Endodermal cell (in vitro differentiated cells): ENCODE results near the gene AKR1E2. TPM values are rescaled to one million over a fixed set of nuclear protein-coding genes. Genes with fewer than 3 reads are reported as not detected.

Experiments used
- DNase-seq: peaks from one replicate; pipeline ENCODE4 v3.0.0-alpha.2; 2017
- H3K27ac ChIP-seq: 2 replicates; pipeline ENCODE4 v1.5.1; 2013; ENCODE audit warnings: mild to moderate bottlenecking, low read depth, low read length, moderate library complexity
- H3K27me3 ChIP-seq: 2 replicates; pipeline ENCODE4 v1.6.1; 2013; ENCODE audit warnings: mild to moderate bottlenecking, low read length, moderate library complexity; ENCODE audit not compliant: insufficient read depth, control insufficient read depth, poor library complexity, severe bottlenecking
- H3K36me3 ChIP-seq: 2 replicates; pipeline ENCODE4 v1.7.0; 2013; ENCODE audit warnings: mild to moderate bottlenecking, low read length, moderate library complexity; ENCODE audit not compliant: control insufficient read depth, insufficient read depth
- H3K4me1 ChIP-seq: one replicate; pipeline ENCODE4 v1.7.0; 2013; ENCODE audit warnings: low read length; ENCODE audit not compliant: control insufficient read depth, insufficient read depth
- H3K4me3 ChIP-seq: 2 replicates; pipeline ENCODE4 v1.5.1; 2013; ENCODE audit warnings: mild to moderate bottlenecking, low read length, moderate library complexity
- H3K9ac ChIP-seq: 2 replicates; pipeline ENCODE4 v1.6.1; 2013; ENCODE audit warnings: mild to moderate bottlenecking, low read length, moderate library complexity; ENCODE audit not compliant: poor library complexity, severe bottlenecking; ENCODE audit errors: extremely low read depth
- H3K9me3 ChIP-seq: 2 replicates; pipeline ENCODE4 v1.6.1; 2013; ENCODE audit warnings: mild to moderate bottlenecking, low read length, moderate library complexity; ENCODE audit not compliant: control insufficient read depth
- H3K27ac Mint-ChIP-seq: 2 replicates; pipeline ENCODE4 v1.8.0; 2020; ENCODE audit warnings: mixed read lengths
- H3K27me3 Mint-ChIP-seq: 2 replicates; pipeline ENCODE4 v1.8.0; 2021; ENCODE audit warnings: mild to moderate bottlenecking, mixed read lengths; ENCODE audit not compliant: insufficient read depth
- H3K36me3 Mint-ChIP-seq: 2 replicates; pipeline ENCODE4 v1.8.0; 2020; ENCODE audit warnings: low read depth, mixed read lengths
- H3K4me1 Mint-ChIP-seq: 2 replicates; pipeline ENCODE4 v1.8.0; 2020; ENCODE audit warnings: mixed read lengths
- H3K4me3 Mint-ChIP-seq: 2 replicates; pipeline ENCODE4 v1.8.0; 2020; ENCODE audit warnings: mild to moderate bottlenecking, moderate library complexity, mixed read lengths
- H3K9me3 Mint-ChIP-seq: 2 replicates; pipeline ENCODE4 v1.8.0; 2020; ENCODE audit warnings: mild to moderate bottlenecking, mixed read lengths
- WGBS, 2 experiments: methylation state at CpG; one replicate each; pipeline versions ENCODE4 v1.1.5 to v1.1.7; 2013; ENCODE audit warnings: missing lambda C conversion rate in 2 of 2, mixed read lengths in 1 of 2; ENCODE audit not compliant: insufficient coverage in 1 of 2, insufficient read length in 1 of 2; 5-methylcytosine and 5-hydroxymethylcytosine counted together
- total RNA-seq, 2 donors: library from RNA; stranded (reverse); fragmentation: NEBNext Ultra II Directional in 1 of 2; extraction: Animal tissue kit (Norgen Biotek cat#: 25700) in 1 of 2; gene quantifications; 2 replicates in 1 of 2; 3 replicates in 1 of 2; pipeline ENCODE4 v1.2.1, GENCODE V29; 2021
- TF ChIP-seq, protein P1 (sequence below): fragments of 200-600 bp; sonication (generic); conservative IDR thresholded peaks from 2 replicates; pipeline ENCODE4 v1.5.0; 2021; ENCODE audit warnings: antibody characterized with exemption, mild to moderate bottlenecking

AKR1E2 gene
- total RNA-seq, 2 donors from 2014 or later, result 5.7 to 6.4 TPM

DNA sequence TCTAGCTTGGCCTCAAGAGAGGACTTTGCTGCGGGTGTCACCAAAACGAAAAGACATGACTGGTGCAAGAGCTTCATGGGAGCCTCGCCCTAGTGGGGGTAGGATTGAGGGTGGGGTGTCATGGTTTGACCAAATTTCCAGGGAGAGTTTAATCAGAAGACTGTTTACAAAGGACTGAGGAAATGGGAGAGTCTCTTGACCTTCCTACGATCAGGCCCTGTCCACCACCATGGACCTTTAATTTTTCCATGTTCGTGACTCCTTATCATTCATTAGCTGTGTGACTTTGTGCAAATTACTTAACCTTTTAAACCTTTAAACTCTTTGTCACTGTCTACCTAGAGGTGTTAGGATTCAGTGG, 23.0 kb downstream of the AKR1E2 start:
- peaks cover 29% of the 10 kb centered on the region for H3K4me1 Mint-ChIP-seq
- 92 to 98% methylated on average over 4 to 5 of the region's 5 CpGs for WGBS, 2 experiments
- no peak overlapping the region for H3K27ac Mint-ChIP-seq
- peaks cover 15% of the 10 kb centered on the region for H3K36me3 Mint-ChIP-seq
- H3K27me3 Mint-ChIP-seq, result peaks cover 2% of the 10 kb centered on the region
- no peak for DNase-seq
- Histone ChIP-seq H3K4me3 (no peak overlapping the region), H3K27me3 (no peaks in the 10 kb centered on the region), H3K4me1 (peaks cover 12% of the 10 kb centered on the region), H3K36me3 (no peaks in the 10 kb centered on the region), H3K9me3 (no peaks in the 10 kb centered on the region), H3K9ac (no peak overlapping the region), H3K27ac (no peak overlapping the region)
- peaks cover 5% of the 10 kb centered on the region for H3K9me3 Mint-ChIP-seq
- TF ChIP-seq, protein P1, sequence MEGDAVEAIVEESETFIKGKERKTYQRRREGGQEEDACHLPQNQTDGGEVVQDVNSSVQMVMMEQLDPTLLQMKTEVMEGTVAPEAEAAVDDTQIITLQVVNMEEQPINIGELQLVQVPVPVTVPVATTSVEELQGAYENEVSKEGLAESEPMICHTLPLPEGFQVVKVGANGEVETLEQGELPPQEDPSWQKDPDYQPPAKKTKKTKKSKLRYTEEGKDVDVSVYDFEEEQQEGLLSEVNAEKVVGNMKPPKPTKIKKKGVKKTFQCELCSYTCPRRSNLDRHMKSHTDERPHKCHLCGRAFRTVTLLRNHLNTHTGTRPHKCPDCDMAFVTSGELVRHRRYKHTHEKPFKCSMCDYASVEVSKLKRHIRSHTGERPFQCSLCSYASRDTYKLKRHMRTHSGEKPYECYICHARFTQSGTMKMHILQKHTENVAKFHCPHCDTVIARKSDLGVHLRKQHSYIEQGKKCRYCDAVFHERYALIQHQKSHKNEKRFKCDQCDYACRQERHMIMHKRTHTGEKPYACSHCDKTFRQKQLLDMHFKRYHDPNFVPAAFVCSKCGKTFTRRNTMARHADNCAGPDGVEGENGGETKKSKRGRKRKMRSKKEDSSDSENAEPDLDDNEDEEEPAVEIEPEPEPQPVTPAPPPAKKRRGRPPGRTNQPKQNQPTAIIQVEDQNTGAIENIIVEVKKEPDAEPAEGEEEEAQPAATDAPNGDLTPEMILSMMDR, result no peak
- peak overlapping the region; percentile 36 for H3K4me3 Mint-ChIP-seq

DNA sequence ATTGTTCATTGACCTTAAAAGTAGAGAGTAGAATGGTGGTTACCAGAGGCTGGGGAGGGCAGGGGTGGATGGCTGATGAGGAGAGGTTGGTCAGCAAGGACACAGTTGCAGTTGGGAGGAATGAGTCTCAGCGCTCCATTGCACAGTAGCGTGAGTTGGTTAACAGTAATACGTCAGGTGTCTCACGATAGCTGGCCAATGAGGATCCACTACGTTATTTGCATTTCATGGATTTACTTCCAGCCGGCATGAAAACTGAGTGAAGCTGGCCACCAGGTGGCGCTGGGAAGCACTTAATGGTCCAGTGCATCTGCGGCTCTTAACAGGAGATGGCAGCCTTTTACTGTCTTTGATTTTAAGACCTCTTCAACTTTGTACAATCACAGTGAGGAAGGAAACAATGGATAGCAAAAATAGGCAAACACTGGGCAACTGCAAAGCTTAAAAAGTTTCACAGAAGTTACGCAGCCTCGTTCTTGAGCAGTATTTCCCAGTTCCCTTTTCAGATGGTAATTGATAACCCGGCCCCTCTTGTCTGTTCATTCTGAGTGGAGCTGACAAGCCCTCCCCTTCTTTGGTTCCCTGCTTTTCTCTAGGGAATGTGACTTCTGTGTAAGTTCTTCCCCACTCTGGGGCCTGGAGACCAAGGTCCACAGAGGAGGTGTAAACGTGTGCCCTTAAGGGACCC, 23.7 kb downstream of the AKR1E2 start:
- no peak overlapping the region for H3K4me3 ChIP-seq
- DNase-seq, result peak; percentile 96
- H3K27me3 Mint-ChIP-seq, result peaks cover 2% of the 10 kb centered on the region
- peaks cover 12% of the 10 kb centered on the region for H3K4me1 ChIP-seq
- no peaks in the 10 kb centered on the region for H3K27me3 ChIP-seq
- WGBS, 2 experiments, result 19 to 25% methylated on average over 12 of the region's 12 CpGs
- H3K36me3 Mint-ChIP-seq, result peaks cover 8% of the 10 kb centered on the region
- H3K27ac ChIP-seq, result no peak overlapping the region
- H3K4me3 Mint-ChIP-seq, result peak overlapping the region; percentile 36
- H3K27ac Mint-ChIP-seq, result no peak overlapping the region
- no peak overlapping the region for H3K9ac ChIP-seq
- H3K36me3 ChIP-seq, result no peaks in the 10 kb centered on the region
- H3K9me3 ChIP-seq, result no peaks in the 10 kb centered on the region
- TF ChIP-seq, protein P1, result peak; percentile 100
- peaks cover 29% of the 10 kb centered on the region for H3K4me1 Mint-ChIP-seq
- no peaks in the 10 kb centered on the region for H3K9me3 Mint-ChIP-seq

DNA sequence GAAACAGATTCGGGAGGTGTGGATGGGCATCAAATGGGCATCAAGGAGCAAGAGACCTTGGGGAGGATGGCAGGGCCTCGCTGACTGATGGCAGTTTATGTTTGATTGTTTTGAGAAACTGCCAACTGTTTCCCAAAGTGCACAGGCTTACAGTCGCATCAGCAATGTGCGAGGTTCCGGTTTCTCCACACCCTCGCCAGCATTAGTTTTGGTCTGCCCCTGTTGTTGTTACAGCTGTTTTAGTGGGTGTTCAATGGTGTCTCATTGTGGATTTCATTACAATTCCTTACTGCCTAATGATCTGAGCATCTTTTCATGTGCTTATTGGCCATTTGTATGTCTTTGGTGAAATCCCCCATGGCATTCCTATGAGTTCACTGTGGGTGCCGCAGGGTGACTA, 24.4 kb downstream of the AKR1E2 start:
- Histone ChIP-seq H3K9ac (no peak overlapping the region), H3K27me3 (no peaks in the 10 kb centered on the region), H3K27ac (no peak overlapping the region), H3K36me3 (no peaks in the 10 kb centered on the region), H3K9me3 (no peaks in the 10 kb centered on the region), H3K4me3 (no peak overlapping the region), H3K4me1 (peaks cover 12% of the 10 kb centered on the region)
- Mint-ChIP-seq H3K9me3 (no peaks in the 10 kb centered on the region), H3K36me3 (peaks cover 8% of the 10 kb centered on the region), H3K4me3 (no peak overlapping the region), H3K27me3 (peaks cover 2% of the 10 kb centered on the region), H3K4me1 (peaks cover 29% of the 10 kb centered on the region), H3K27ac (no peak overlapping the region)
- TF ChIP-seq, protein P1, result no peak
- WGBS, 2 experiments, result 91 to 95% methylated on average over 5 to 7 of the region's 7 CpGs
- no peak for DNase-seq
